ENCODE results near the gene COL5A2.

COL5A2 gene

GRCh38 chr2:189179570-189179950, at the start of gene COL5A2:
Gene COL5A2 (minus strand): TSS chr2:189179761. CDS start chr2:189179604, 157 bp downstream.
- DNase-seq = no peak

GRCh38 chr2:189226017-189226416, 46.5 kb upstream of the COL5A2 start:
- no peak for DNase-seq

- DNase-seq = no peak
Observed at GRCh38 chr2:189225032-189225431, 45.5 kb upstream of the COL5A2 start.

GRCh38 chr2:189222468-189223105, 43.0 kb upstream of the COL5A2 start:
- no peak for DNase-seq

- no peak for DNase-seq
Observed at GRCh38 chr2:189221811-189222467, 42.4 kb upstream of the COL5A2 start.

- DNase-seq = no peak
Observed at GRCh38 chr2:189218236-189218635, 38.7 kb upstream of the COL5A2 start.

- DNase-seq = no peak
Observed at GRCh38 chr2:189217541-189217940, 38.0 kb upstream of the COL5A2 start.

- no peak for DNase-seq
Observed at GRCh38 chr2:189217051-189217450, 37.5 kb upstream of the COL5A2 start.

- DNase-seq = no peak
Observed at GRCh38 chr2:189214484-189214883, 34.9 kb upstream of the COL5A2 start.

- no peak for DNase-seq
Observed at GRCh38 chr2:189213250-189213649, 33.7 kb upstream of the COL5A2 start.

- DNase-seq = no peak
Observed at GRCh38 chr2:189210250-189211087, 30.9 kb upstream of the COL5A2 start.

- no peak for DNase-seq
Observed at GRCh38 chr2:189208254-189208653, 28.7 kb upstream of the COL5A2 start.

- DNase-seq = no peak
Observed at GRCh38 chr2:189204322-189204941, 24.9 kb upstream of the COL5A2 start.

- DNase-seq = no peak
Observed at GRCh38 chr2:189203177-189203799, 23.7 kb upstream of the COL5A2 start.

GRCh38 chr2:189199797-189200196, 20.2 kb upstream of the COL5A2 start:
- DNase-seq = no peak

- DNase-seq = no peak
Observed at GRCh38 chr2:189192766-189193165, 13.2 kb upstream of the COL5A2 start.

- no peak for DNase-seq
Observed at GRCh38 chr2:189191766-189192165, 12.2 kb upstream of the COL5A2 start.

GRCh38 chr2:189190685-189191084, 11.1 kb upstream of the COL5A2 start:
- no peak for DNase-seq

GRCh38 chr2:189188115-189188805, 8.7 kb upstream of the COL5A2 start:
- DNase-seq = no peak

- DNase-seq = no peak
Observed at GRCh38 chr2:189183170-189183569, 3.6 kb upstream of the COL5A2 start.

- DNase-seq = no peak
Observed at GRCh38 chr2:189181706-189182105, 2.1 kb upstream of the COL5A2 start.

Measured in NCI-H146 (cell line).